Prostate gland (tissue), 2 donors: ENCODE results near the gene PCLO. TPM values are rescaled to one million over a fixed set of nuclear protein-coding genes. Genes with fewer than 3 reads are reported as not detected.

Source experiments
- DNase-seq: peaks from one replicate; pipeline ENCODE4 v3.0.0-alpha.2; 2019; ENCODE audit warnings: low spot score
- H3K27ac ChIP-seq, 2 donors: fragments of 200-600 bp; sonication (generic); 2 replicates each; pipeline ENCODE4 v1.5.1; 2017 to 2019
- H3K27me3 ChIP-seq: fragments of 200-600 bp; sonication (generic); replicated peaks from 2 replicates; pipeline ENCODE4 v1.5.1; 2019; ENCODE audit not compliant: insufficient read depth
- H3K36me3 ChIP-seq, 2 donors: fragments of 200-600 bp; sonication (generic); 1 replicate in 1 of 2; 2 replicates in 1 of 2; pipeline versions ENCODE4 v1.5.1 to v1.8.1; 2017 to 2019
- H3K4me1 ChIP-seq: fragments of 200-600 bp; sonication (generic); replicated peaks from 2 replicates; pipeline ENCODE4 v1.5.1; 2019
- H3K4me3 ChIP-seq, 2 donors: fragments of 200-600 bp; sonication (generic); 2 replicates each; pipeline ENCODE4 v1.5.1; 2017 to 2019
- H3K9me3 ChIP-seq: fragments of 200-600 bp; sonication (generic); 2 replicates; pipeline ENCODE4 v1.5.1; 2017
- CTCF ChIP-seq, 4 experiments: fragments of 200-600 bp in 2 of 4; fragments of 450-650 bp in 2 of 4; sonication (generic) in 2 of 4; IDR thresholded peaks; 1 replicate in 3 of 4; 2 replicates in 1 of 4; pipeline ENCODE4 v1.5.1; 2016 to 2019; ENCODE audit warnings: antibody characterized with exemption in 4 of 4, mild to moderate bottlenecking in 2 of 4, moderate library complexity in 2 of 4
- POLR2A ChIP-seq: fragments of 450-650 bp; IDR thresholded peaks from one replicate; pipeline ENCODE4 v1.6.1; 2016; ENCODE audit warnings: antibody characterized with exemption, mild to moderate bottlenecking
- POLR2AphosphoS5 ChIP-seq: sonication (generic); formaldehyde crosslinking; IDR thresholded peaks from one replicate; pipeline ENCODE4 v1.6.1; 2017; ENCODE audit warnings: antibody characterized with exemption
- WGBS: methylation state at CpG from one replicate; pipeline ENCODE4 v1.1.5; 2018; 5-methylcytosine and 5-hydroxymethylcytosine counted together
- intact Hi-C: fragments of 100-400 bp; cut with DNase I; formaldehyde crosslinking; loops from one replicate; pipeline ENCODE4 v1.14.2; 2022
- total RNA-seq, 2 donors: library from RNA; depleted of rRNA; stranded (reverse); fragments of >200 nt; gene quantifications; one replicate each; pipeline ENCODE4 v1.1.0, GENCODE V29; 2016

PCLO gene
- total RNA-seq, 2 donors from 2014 or later = 14.5 to 25.2 TPM

GRCh38 chr7:82964150-82964882 is 198.4 kb downstream of the PCLO start:
- H3K4me3 ChIP-seq = no peak overlapping the region
- H3K27ac ChIP-seq = no peak overlapping the region
- TF ChIP-seq POLR2AphosphoS5 (no peak), CTCF (IDR thresholded peaks at IDR 0.05) (no peak), POLR2A (no peak)
- H3K36me3 ChIP-seq = no peaks in the 10 kb centered on the region
- no peaks in the 10 kb centered on the region for H3K9me3 ChIP-seq
- intact Hi-C loops = no loop called here
- H3K27me3 ChIP-seq = no peaks in the 10 kb centered on the region
- 89% methylated on average over 1 of the region's 1 CpG for WGBS
- H3K4me1 ChIP-seq = no peaks in the 10 kb centered on the region
- DNase-seq = no peak

- intact Hi-C loops = no loop called here
- no peak for DNase-seq
- TF ChIP-seq POLR2AphosphoS5 (no peak), CTCF (IDR thresholded peaks at IDR 0.05) (no peak), POLR2A (no peak)
- Histone ChIP-seq H3K27ac (no peak overlapping the region), H3K4me1 (no peaks in the 10 kb centered on the region), H3K9me3 (no peaks in the 10 kb centered on the region), H3K4me3 (no peak overlapping the region), H3K36me3 (no peaks in the 10 kb centered on the region), H3K27me3 (no peaks in the 10 kb centered on the region)
- 90% methylated on average over 3 of the region's 3 CpGs for WGBS
Observed at GRCh38 chr7:82961240-82961639, 201.4 kb downstream of the PCLO start.

GRCh38 chr7:82959528-82959927 is 203.2 kb downstream of the PCLO start:
- Histone ChIP-seq H3K4me1 (no peaks in the 10 kb centered on the region), H3K27ac (no peak overlapping the region), H3K27me3 (no peaks in the 10 kb centered on the region), H3K36me3 (no peaks in the 10 kb centered on the region), H3K9me3 (no peaks in the 10 kb centered on the region), H3K4me3 (no peak overlapping the region)
- TF ChIP-seq POLR2A = no peak
- TF ChIP-seq POLR2AphosphoS5 = no peak
- no peak for TF ChIP-seq CTCF (IDR thresholded peaks at IDR 0.05)
- 76% methylated on average over 2 of the region's 2 CpGs for WGBS
- intact Hi-C loops = no loop called here
- DNase-seq = no peak

GRCh38 chr7:82957521-82957920 is 205.2 kb downstream of the PCLO start:
- intact Hi-C loops = no loop called here

More at GRCh38 chr7:82957521-82957920, 205.2 kb downstream of the PCLO start:
- Histone ChIP-seq H3K36me3 (no peaks in the 10 kb centered on the region), H3K9me3 (no peaks in the 10 kb centered on the region), H3K27me3 (no peaks in the 10 kb centered on the region), H3K4me1 (no peaks in the 10 kb centered on the region), H3K27ac (no peak overlapping the region), H3K4me3 (no peak overlapping the region)
- WGBS = 63% methylated on average over 1 of the region's 1 CpG
- TF ChIP-seq CTCF (IDR thresholded peaks at IDR 0.05) (no peak), POLR2A (no peak), POLR2AphosphoS5 (no peak)
- DNase-seq = no peak
